ENCODE measurements around the gene IMP4. TPM values are rescaled to one million over a fixed set of nuclear protein-coding genes. Genes with fewer than 3 reads are reported as not detected.

IMP4 gene
- total and polyA plus RNA-seq, 4 donors: 40.4 to 113 (median 86.2) TPM

GRCh38 chr2:130346041-130346740, 3.5 kb downstream of the IMP4 start:
- no peak overlapping the region for H3K27ac ChIP-seq (ENCODE audit: low read depth in 1 of 2, low read length in 1 of 2)

GRCh38 chr2:130346741-130347066, 4.0 kb downstream of the IMP4 start:
- DNase-seq: no peak
- ATAC-seq (ENCODE audit: insufficient read depth, low FRiP score): no peak

More at GRCh38 chr2:130346041-130346740, 3.5 kb downstream of the IMP4 start:
- Histone ChIP-seq H3K4me3 (no peak overlapping the region), H3K27me3 (ENCODE audit: control insufficient read depth in 3 of 3, insufficient read depth in 3 of 3, low read length in 2 of 3) (no peaks in the 10 kb centered on the region), H3K36me3 (ENCODE audit: control insufficient read depth in 4 of 4, insufficient read depth in 4 of 4, low read length in 4 of 4) (peaks cover 22 to 37% (median 31%) of the 10 kb centered on the region in 4 donors), H3K9ac (ENCODE audit: insufficient read depth in 1 of 2, low read length in 2 of 2) (no peak overlapping the region), H3K4me1 (ENCODE audit: control insufficient read depth in 5 of 5, insufficient read depth in 5 of 5, low read length in 5 of 5) (peaks cover 0 to 10% (median 3%) of the 10 kb centered on the region in 5 donors), H3K9me3 (ENCODE audit: control insufficient read depth in 4 of 4, insufficient read depth in 3 of 4, low read length in 3 of 4) (no peaks in the 10 kb centered on the region)
- ATAC-seq (ENCODE audit: insufficient read depth, low FRiP score) (no peak), DNase-seq (no peak)
- WGBS, 2 donors: 95 to 97% methylated on average over 26 of the region's 26 CpGs
- no peak for TF ChIP-seq CTCF (IDR thresholded peaks at IDR 0.05; ENCODE audit: control extremely low read depth, extremely low read depth)

GRCh38 chr2:130347220-130347925, 4.7 kb downstream of the IMP4 start:
- 95% methylated on average over 7 of the region's 7 CpGs for WGBS, 2 donors
- Histone ChIP-seq H3K9me3 (ENCODE audit: control insufficient read depth in 4 of 4, insufficient read depth in 3 of 4, low read length in 3 of 4) (no peaks in the 10 kb centered on the region), H3K27ac (ENCODE audit: low read depth in 1 of 2, low read length in 1 of 2) (no peak overlapping the region), H3K36me3 (ENCODE audit: control insufficient read depth in 4 of 4, insufficient read depth in 4 of 4, low read length in 4 of 4) (peaks cover 22 to 34% (median 31%) of the 10 kb centered on the region in 4 donors), H3K4me1 (ENCODE audit: control insufficient read depth in 5 of 5, insufficient read depth in 5 of 5, low read length in 5 of 5) (peaks cover 0 to 9% (median 3%) of the 10 kb centered on the region in 5 donors), H3K4me3 (no peak overlapping the region), H3K27me3 (ENCODE audit: control insufficient read depth in 3 of 3, insufficient read depth in 3 of 3, low read length in 2 of 3) (no peaks in the 10 kb centered on the region), H3K9ac (ENCODE audit: insufficient read depth in 1 of 2, low read length in 2 of 2) (no peak overlapping the region)
- DNase-seq: no peak
- no peak for TF ChIP-seq CTCF (IDR thresholded peaks at IDR 0.05; ENCODE audit: control extremely low read depth, extremely low read depth)
- ATAC-seq (ENCODE audit: insufficient read depth, low FRiP score): no peak

More at GRCh38 chr2:130346741-130347066, 4.0 kb downstream of the IMP4 start:
- no peaks in the 10 kb centered on the region for H3K27me3 ChIP-seq (ENCODE audit: control insufficient read depth in 3 of 3, insufficient read depth in 3 of 3, low read length in 2 of 3)
- no peak for TF ChIP-seq CTCF (IDR thresholded peaks at IDR 0.05; ENCODE audit: control extremely low read depth, extremely low read depth)
- no peak overlapping the region for H3K27ac ChIP-seq (ENCODE audit: low read depth in 1 of 2, low read length in 1 of 2)
- no peaks in the 10 kb centered on the region for H3K9me3 ChIP-seq (ENCODE audit: control insufficient read depth in 4 of 4, insufficient read depth in 3 of 4, low read length in 3 of 4)
- peaks cover 22 to 37% (median 31%) of the 10 kb centered on the region in 4 donors for H3K36me3 ChIP-seq (ENCODE audit: control insufficient read depth in 4 of 4, insufficient read depth in 4 of 4, low read length in 4 of 4)
- no peak overlapping the region for H3K9ac ChIP-seq (ENCODE audit: insufficient read depth in 1 of 2, low read length in 2 of 2)
- 75 to 86% methylated on average over 4 of the region's 4 CpGs for WGBS, 2 donors
- no peak overlapping the region for H3K4me3 ChIP-seq
- peaks cover 0 to 7% (median 3%) of the 10 kb centered on the region in 5 donors for H3K4me1 ChIP-seq (ENCODE audit: control insufficient read depth in 5 of 5, insufficient read depth in 5 of 5, low read length in 5 of 5)
